SK-N-SH treated with all-trans-retinoic acid at 6 μM for 48 hours (cell line): Measurements from ENCODE around the gene IFNL3.
"Not testable (repeated sequence)": the region's sequence is repeated elsewhere in the genome, so short reads cannot be mapped to it uniquely, and the experiment has no call there.

ENCODE experiments used
- ATAC-seq: fragments of 200-7000 bp; cut with Tn5 transposase; 3 replicates; pipeline ENCODE4 v1.9.1; 2020; ENCODE audit warnings: mild to moderate bottlenecking, moderate library complexity
- BACH2 ChIP-seq: fragments of 250-450 bp; sonication (Bioruptor Pico); IDR thresholded peaks from 2 replicates; pipeline ENCODE4 v1.9.0; 2021; ENCODE audit warnings: mild to moderate bottlenecking, borderline replicate concordance
- CREB5 ChIP-seq: fragments of 250-450 bp; sonication (Bioruptor Pico); IDR thresholded peaks from 2 replicates; pipeline ENCODE4 v1.5.1; 2020; ENCODE audit warnings: low read depth, mild to moderate bottlenecking, moderate library complexity
- CSDC2 ChIP-seq: fragments of 250-450 bp; sonication (Bioruptor Pico); IDR thresholded peaks from 2 replicates; pipeline ENCODE4 v1.5.0; 2020; ENCODE audit warnings: mild to moderate bottlenecking, moderate library complexity
- CSRNP3 ChIP-seq: fragments of 250-450 bp; sonication (Bioruptor Pico); IDR thresholded peaks from 2 replicates; pipeline ENCODE4 v1.5.1; 2021; ENCODE audit warnings: mild to moderate bottlenecking, moderate library complexity
- ESRRG ChIP-seq: fragments of 250-450 bp; sonication (Bioruptor Pico); IDR thresholded peaks from 2 replicates; pipeline ENCODE4 v1.6.1; 2021; ENCODE audit warnings: mild to moderate bottlenecking
- ISL1 ChIP-seq: fragments of 250-450 bp; sonication (Bioruptor Pico); IDR thresholded peaks from 2 replicates; pipeline ENCODE4 v2.1.2; 2022; ENCODE audit warnings: mild to moderate bottlenecking, moderate library complexity
- OSR1 ChIP-seq: fragments of 250-450 bp; sonication (Bioruptor Pico); IDR thresholded peaks from 2 replicates; pipeline ENCODE4 v1.8.0; 2022; ENCODE audit warnings: moderate library complexity, mild to moderate bottlenecking, inconsistent platforms
- PATZ1 ChIP-seq: fragments of 250-450 bp; sonication (Bioruptor Pico); IDR thresholded peaks from 2 replicates; pipeline ENCODE4 v1.8.0; 2020; ENCODE audit warnings: mild to moderate bottlenecking, moderate library complexity, borderline replicate concordance
- POU6F1 ChIP-seq: fragments of 250-450 bp; sonication (Bioruptor Pico); IDR thresholded peaks from 2 replicates; pipeline ENCODE4 v1.8.0; 2021; ENCODE audit warnings: low read depth, mild to moderate bottlenecking, moderate library complexity, borderline replicate concordance
- PPARA ChIP-seq: fragments of 250-450 bp; sonication (Bioruptor Pico); IDR thresholded peaks from 2 replicates; pipeline ENCODE4 v1.5.0; 2020; ENCODE audit warnings: mild to moderate bottlenecking, borderline replicate concordance
- SNAI2 ChIP-seq: fragments of 250-450 bp; sonication (Bioruptor Pico); IDR thresholded peaks from 2 replicates; pipeline ENCODE4 v1.5.0; 2020; ENCODE audit warnings: mild to moderate bottlenecking, moderate library complexity
- TCF4 ChIP-seq: fragments of 250-450 bp; sonication (Bioruptor Pico); IDR thresholded peaks from 2 replicates; pipeline ENCODE4 v1.8.0; 2021; ENCODE audit warnings: mild to moderate bottlenecking, moderate library complexity, borderline replicate concordance
- TOX ChIP-seq: fragments of 250-450 bp; sonication (Bioruptor Pico); IDR thresholded peaks from 2 replicates; pipeline ENCODE4 v1.8.0; 2021; ENCODE audit warnings: mild to moderate bottlenecking, moderate library complexity, borderline replicate concordance
- TSHZ2 ChIP-seq: fragments of 250-450 bp; sonication (Bioruptor Pico); IDR thresholded peaks from 2 replicates; pipeline ENCODE4 v1.5.0; 2020; ENCODE audit warnings: mild to moderate bottlenecking, moderate library complexity
- ZC3H10 ChIP-seq: fragments of 250-450 bp; sonication (Bioruptor Pico); IDR thresholded peaks from 2 replicates; pipeline ENCODE4 v1.5.1; 2021; ENCODE audit warnings: mild to moderate bottlenecking, moderate library complexity
- ZFP3 ChIP-seq: fragments of 250-450 bp; sonication (Bioruptor Pico); IDR thresholded peaks from 2 replicates; pipeline ENCODE4 v1.5.0; 2020; ENCODE audit warnings: mild to moderate bottlenecking, moderate library complexity
- ZFP30 ChIP-seq: fragments of 450-650 bp; formaldehyde crosslinking; IDR thresholded peaks from 2 replicates; pipeline ENCODE4 v1.5.0; 2022; ENCODE audit warnings: mild to moderate bottlenecking, moderate library complexity
- ZNF565 ChIP-seq: fragments of 450-650 bp; formaldehyde crosslinking; conservative IDR thresholded peaks from 2 replicates; pipeline ENCODE4 v1.5.0; 2020; ENCODE audit warnings: low read depth, mild to moderate bottlenecking, moderate library complexity
- ZNF70 ChIP-seq: fragments of 450-650 bp; formaldehyde crosslinking; IDR thresholded peaks from 2 replicates; pipeline ENCODE4 v1.5.0; 2020; ENCODE audit warnings: mild to moderate bottlenecking, moderate library complexity
- ZNF8 ChIP-seq: fragments of 450-650 bp; formaldehyde crosslinking; IDR thresholded peaks from 2 replicates; pipeline ENCODE4 v1.5.0; 2020; ENCODE audit warnings: mild to moderate bottlenecking, moderate library complexity

The IFNL3 gene

GRCh38 chr19:39246951-39247669 is 2.3 kb upstream of the IFNL3 start:
- ATAC-seq, result no peak; the same call in 2 of the 3 replicates
- TF ChIP-seq POU6F1, result no peak
- TF ChIP-seq TSHZ2, result no peak
- no peak for TF ChIP-seq SNAI2 (CRISPR knock-in tag)
- TF ChIP-seq TOX (CRISPR knock-in tag), result no peak
- TF ChIP-seq PATZ1, result no peak
- no peak for TF ChIP-seq ZFP30 (CRISPR knock-in tag)
- TF ChIP-seq ZNF70 (CRISPR knock-in tag), result no peak
- TF ChIP-seq ZFP3, result no peak
- TF ChIP-seq CSRNP3 (CRISPR knock-in tag), result no peak
- TF ChIP-seq ISL1 (CRISPR knock-in tag), result no peak
- no peak for TF ChIP-seq OSR1
- TF ChIP-seq ESRRG (CRISPR knock-in tag), result no peak
- no peak for TF ChIP-seq ZNF565 (CRISPR knock-in tag)
- TF ChIP-seq BACH2 (CRISPR knock-in tag), result no peak
- no peak for TF ChIP-seq ZC3H10
- TF ChIP-seq ZNF8, result no peak
- TF ChIP-seq TCF4, result no peak

- peak; percentile 76 for ATAC-seq
Measured at GRCh38 chr19:39245166-39245565, 360 bp upstream of the IFNL3 start.

- not testable (repeated sequence) for ATAC-seq
Measured at GRCh38 chr19:39243741-39244140, 1.1 kb downstream of the IFNL3 start.

GRCh38 chr19:39240421-39240820 is 4.4 kb downstream of the IFNL3 start:
- no peak for ATAC-seq
- TF ChIP-seq BACH2 (CRISPR knock-in tag) (no peak), CSDC2 (CRISPR knock-in tag) (no peak), ZNF565 (CRISPR knock-in tag) (no peak), POU6F1 (no peak), ZC3H10 (no peak), PPARA (CRISPR knock-in tag) (no peak), ZFP3 (no peak), TSHZ2 (no peak), ZNF8 (no peak), ZNF70 (CRISPR knock-in tag) (no peak), CREB5 (CRISPR knock-in tag) (no peak), CSRNP3 (CRISPR knock-in tag) (no peak), ESRRG (CRISPR knock-in tag) (no peak)
